ENCODE results near the gene MRPL30.

Gene MRPL30

DNA sequence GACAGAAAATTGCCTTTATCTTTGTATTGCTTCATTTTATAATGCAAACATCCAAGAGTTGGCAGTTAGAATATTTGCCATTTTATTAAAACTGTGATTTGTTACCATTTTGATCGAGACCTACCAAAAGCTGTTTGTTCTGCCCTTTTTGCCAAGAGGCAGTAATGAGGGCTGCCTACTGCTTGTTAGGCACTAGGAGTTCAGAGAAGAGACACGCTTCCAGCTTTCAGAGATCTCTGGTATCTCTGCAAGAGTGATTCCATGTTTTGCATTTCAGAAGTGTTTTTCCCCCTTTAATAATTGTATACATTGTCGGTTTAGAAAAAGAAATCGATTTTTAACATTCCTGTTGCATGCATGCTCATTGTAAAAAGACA, 628 bp downstream of the MRPL30 start:
- TF ChIP-seq EZH2phosphoT487 (IDR thresholded peaks at IDR 0.05; ENCODE audit: low read depth) (no peak), CTCF (IDR thresholded peaks at IDR 0.05; ENCODE audit: low read depth, low read length) (no peak)
- Histone ChIP-seq H3K79me2 (ENCODE audit: low read length) (peaks cover 81% of the 10 kb centered on the region), H3K27me3 (ENCODE audit: low read depth, low read length) (no peaks in the 10 kb centered on the region), H3K27ac (ENCODE audit: low read length) (0 out of 2 replicates have a peak overlapping the region, but pooled peaks have one; percentile 12), H3K36me3 (replicated peaks; ENCODE audit: low read depth, low read length) (no peaks in the 10 kb centered on the region), H3K9me3 (ENCODE audit: insufficient read depth, low read length) (no peaks in the 10 kb centered on the region), H3K4me1 (ENCODE audit: low read length) (peaks cover 12% of the 10 kb centered on the region), H2AFZ (ENCODE audit: low read depth, low read length) (no peak overlapping the region), H3K4me3 (ENCODE audit: low read length) (peak overlapping the region; percentile 92), H3K9ac (ENCODE audit: low read length) (peak overlapping the region; percentile 80), H4K20me1 (ENCODE audit: insufficient read depth, low read length) (peaks cover 2% of the 10 kb centered on the region; the same call in 1 of the 2 replicates), H3K4me2 (ENCODE audit: low read length) (peak overlapping the region; percentile 96)

DNA sequence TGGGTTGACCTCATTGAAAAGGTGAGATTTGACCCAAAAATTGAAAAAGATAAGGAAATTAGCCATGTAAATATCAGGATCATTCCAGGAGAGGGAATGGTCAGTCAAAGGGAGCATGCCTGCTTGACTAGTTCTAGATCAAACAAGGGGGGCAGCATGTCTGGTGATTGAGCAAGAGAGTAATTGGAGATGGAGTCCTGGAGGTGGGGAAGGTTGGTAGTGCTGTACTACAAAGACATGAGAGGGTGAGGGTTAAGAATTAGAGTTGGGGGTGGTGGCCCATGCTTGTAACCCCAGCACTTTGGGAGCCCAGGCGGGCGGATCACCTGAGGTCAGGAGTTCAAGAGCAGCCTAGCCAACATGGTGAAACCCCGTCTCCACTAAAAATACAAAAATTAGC, 2.0 kb downstream of the MRPL30 start:
- H3K4me2 ChIP-seq (ENCODE audit: low read length) = no peak overlapping the region
- no peaks in the 10 kb centered on the region for H3K27me3 ChIP-seq (ENCODE audit: low read depth, low read length)
- TF ChIP-seq CTCF (IDR thresholded peaks at IDR 0.05; ENCODE audit: low read depth, low read length) (no peak), EZH2phosphoT487 (IDR thresholded peaks at IDR 0.05; ENCODE audit: low read depth) (no peak)
- peaks cover 84% of the 10 kb centered on the region for H3K79me2 ChIP-seq (ENCODE audit: low read length)
- peaks cover 4% of the 10 kb centered on the region for H3K36me3 ChIP-seq (replicated peaks; ENCODE audit: low read depth, low read length)
- peaks cover 2% of the 10 kb centered on the region; the same call in 1 of the 2 replicates for H4K20me1 ChIP-seq (ENCODE audit: insufficient read depth, low read length)
- H3K9me3 ChIP-seq (ENCODE audit: insufficient read depth, low read length) = no peaks in the 10 kb centered on the region
- no peak overlapping the region for H3K27ac ChIP-seq (ENCODE audit: low read length)
- H3K9ac ChIP-seq (ENCODE audit: low read length) = no peak overlapping the region
- no peak overlapping the region for H2AFZ ChIP-seq (ENCODE audit: low read depth, low read length)
- H3K4me3 ChIP-seq (ENCODE audit: low read length) = no peak overlapping the region
- H3K4me1 ChIP-seq (ENCODE audit: low read length) = peaks cover 12% of the 10 kb centered on the region

DNA sequence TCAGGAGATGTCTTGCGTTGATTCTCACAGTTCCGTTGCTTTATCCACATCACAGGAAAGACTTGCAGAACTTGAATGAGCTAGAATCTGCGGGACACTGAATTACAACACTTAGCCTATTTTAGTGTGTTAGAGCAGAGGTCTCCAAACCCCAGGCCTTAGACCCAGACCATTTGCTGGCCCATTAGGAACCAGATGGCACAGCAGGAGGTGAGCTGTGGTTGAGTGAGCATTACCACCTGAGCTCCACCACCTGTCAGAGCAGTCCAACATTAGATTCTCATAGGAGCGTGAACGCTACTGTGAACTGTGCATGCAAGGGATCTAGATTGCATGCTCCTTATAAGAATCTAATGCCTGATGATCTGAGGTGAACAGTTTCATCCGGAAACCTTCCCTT, 3.8 kb downstream of the MRPL30 start:
- TF ChIP-seq CTCF (IDR thresholded peaks at IDR 0.05; ENCODE audit: low read depth, low read length) (no peak), EZH2phosphoT487 (IDR thresholded peaks at IDR 0.05; ENCODE audit: low read depth) (no peak)
- Histone ChIP-seq H4K20me1 (ENCODE audit: insufficient read depth, low read length) (no peaks in the 10 kb centered on the region), H3K27me3 (ENCODE audit: low read depth, low read length) (no peaks in the 10 kb centered on the region), H3K27ac (ENCODE audit: low read length) (no peak overlapping the region), H3K4me3 (ENCODE audit: low read length) (no peak overlapping the region), H3K4me1 (ENCODE audit: low read length) (peaks cover 10% of the 10 kb centered on the region), H2AFZ (ENCODE audit: low read depth, low read length) (no peak overlapping the region), H3K9me3 (ENCODE audit: insufficient read depth, low read length) (no peaks in the 10 kb centered on the region), H3K4me2 (ENCODE audit: low read length) (no peak overlapping the region), H3K9ac (ENCODE audit: low read length) (no peak overlapping the region), H3K36me3 (replicated peaks; ENCODE audit: low read depth, low read length) (peaks cover 10% of the 10 kb centered on the region), H3K79me2 (ENCODE audit: low read length) (peaks cover 69% of the 10 kb centered on the region)

- Histone ChIP-seq H3K4me3 (ENCODE audit: low read length) (no peak overlapping the region), H3K9me3 (ENCODE audit: insufficient read depth, low read length) (no peaks in the 10 kb centered on the region)
Observed at GRCh38 chr2:99187011-99187410, 6.0 kb downstream of the MRPL30 start.

More at GRCh38 chr2:99187011-99187410, 6.0 kb downstream of the MRPL30 start:
- Histone ChIP-seq H3K9ac (ENCODE audit: low read length) (no peak overlapping the region), H3K4me1 (ENCODE audit: low read length) (peaks cover 1% of the 10 kb centered on the region), H4K20me1 (ENCODE audit: insufficient read depth, low read length) (no peaks in the 10 kb centered on the region), H3K27ac (ENCODE audit: low read length) (no peak overlapping the region), H3K79me2 (ENCODE audit: low read length) (peaks cover 51% of the 10 kb centered on the region), H3K27me3 (ENCODE audit: low read depth, low read length) (no peaks in the 10 kb centered on the region), H3K36me3 (replicated peaks; ENCODE audit: low read depth, low read length) (peaks cover 20% of the 10 kb centered on the region), H2AFZ (ENCODE audit: low read depth, low read length) (no peak overlapping the region), H3K4me2 (ENCODE audit: low read length) (no peak overlapping the region)
- TF ChIP-seq CTCF (IDR thresholded peaks at IDR 0.05; ENCODE audit: low read depth, low read length) (no peak), EZH2phosphoT487 (IDR thresholded peaks at IDR 0.05; ENCODE audit: low read depth) (no peak)
